Omental fat pad (tissue), 4 donors: ENCODE results near the gene TARM1. TPM values are rescaled to one million over a fixed set of nuclear protein-coding genes. Genes with fewer than 3 reads are reported as not detected.

ENCODE experiments used
- ATAC-seq: fragments of 150-250 bp; one replicate; pipeline ENCODE4 v1.9.1; 2016; ENCODE audit warnings: mild to moderate bottlenecking, moderate library complexity; ENCODE audit not compliant: low FRiP score
- DNase-seq: peaks from one replicate; pipeline ENCODE4 v3.0.0-alpha.2; 2019; ENCODE audit warnings: low spot score
- total RNA-seq, 4 donors: library from RNA; depleted of rRNA; stranded (reverse); fragments of >200 nt; gene quantifications; one replicate each; pipeline ENCODE4 v1.1.0, GENCODE V29; 2016
- TF ChIP-seq, protein P1 (sequence below), 3 donors: fragments of 450-650 bp; IDR thresholded peaks; one replicate each; pipeline ENCODE4 v1.5.1; 2016 to 2017; ENCODE audit warnings: antibody characterized with exemption in 3 of 3, mild to moderate bottlenecking in 3 of 3, moderate library complexity in 2 of 3

The TARM1 gene
- total RNA-seq, 4 donors from 2014 or later = not detected

DNA sequence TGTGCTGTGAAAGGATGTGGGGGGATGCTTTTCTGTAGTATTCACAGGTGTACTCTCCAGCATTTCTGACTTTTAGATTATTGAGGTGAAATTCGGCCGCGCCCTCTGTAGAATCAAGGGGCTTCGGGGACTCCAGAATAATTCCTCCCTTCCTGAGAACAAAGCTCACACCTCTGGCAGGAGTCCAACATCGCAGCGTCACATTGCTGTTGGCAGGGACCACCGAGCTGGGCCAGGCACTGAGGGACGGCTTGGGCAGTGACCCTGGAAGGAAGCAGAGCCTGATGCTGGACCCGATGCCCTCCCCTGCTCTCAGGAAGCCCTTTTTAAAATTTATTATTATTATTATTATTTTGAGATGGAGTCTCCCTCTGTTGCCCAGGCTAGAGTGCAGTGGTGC, 6.3 kb downstream of the TARM1 start:
- DNase-seq = no peak
- ATAC-seq = no peak
- TF ChIP-seq, protein P1, sequence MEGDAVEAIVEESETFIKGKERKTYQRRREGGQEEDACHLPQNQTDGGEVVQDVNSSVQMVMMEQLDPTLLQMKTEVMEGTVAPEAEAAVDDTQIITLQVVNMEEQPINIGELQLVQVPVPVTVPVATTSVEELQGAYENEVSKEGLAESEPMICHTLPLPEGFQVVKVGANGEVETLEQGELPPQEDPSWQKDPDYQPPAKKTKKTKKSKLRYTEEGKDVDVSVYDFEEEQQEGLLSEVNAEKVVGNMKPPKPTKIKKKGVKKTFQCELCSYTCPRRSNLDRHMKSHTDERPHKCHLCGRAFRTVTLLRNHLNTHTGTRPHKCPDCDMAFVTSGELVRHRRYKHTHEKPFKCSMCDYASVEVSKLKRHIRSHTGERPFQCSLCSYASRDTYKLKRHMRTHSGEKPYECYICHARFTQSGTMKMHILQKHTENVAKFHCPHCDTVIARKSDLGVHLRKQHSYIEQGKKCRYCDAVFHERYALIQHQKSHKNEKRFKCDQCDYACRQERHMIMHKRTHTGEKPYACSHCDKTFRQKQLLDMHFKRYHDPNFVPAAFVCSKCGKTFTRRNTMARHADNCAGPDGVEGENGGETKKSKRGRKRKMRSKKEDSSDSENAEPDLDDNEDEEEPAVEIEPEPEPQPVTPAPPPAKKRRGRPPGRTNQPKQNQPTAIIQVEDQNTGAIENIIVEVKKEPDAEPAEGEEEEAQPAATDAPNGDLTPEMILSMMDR (IDR thresholded peaks at IDR 0.05) = no peak

DNA sequence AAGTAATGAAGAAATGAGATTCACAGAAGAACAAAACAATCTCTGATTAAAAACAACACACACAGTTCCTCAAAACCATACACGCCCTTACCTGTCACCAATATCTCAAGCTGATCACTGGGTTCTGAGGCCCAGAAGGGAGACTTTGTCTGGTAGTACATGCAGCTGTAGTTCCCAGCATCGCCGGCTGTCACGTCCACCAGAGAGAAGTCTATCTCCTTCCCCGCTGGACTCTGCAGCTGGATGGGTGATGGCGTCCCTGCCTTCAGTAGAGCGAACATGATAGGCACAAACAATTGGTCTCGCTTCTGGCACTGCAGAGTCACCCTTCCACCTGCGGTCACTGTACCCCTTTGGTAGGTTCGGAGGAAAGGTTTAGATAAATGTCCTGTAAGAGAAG, 7.3 kb downstream of the TARM1 start:
- DNase-seq (no peak), ATAC-seq (no peak)
- TF ChIP-seq, protein P1 (IDR thresholded peaks at IDR 0.05) = no peak

DNA sequence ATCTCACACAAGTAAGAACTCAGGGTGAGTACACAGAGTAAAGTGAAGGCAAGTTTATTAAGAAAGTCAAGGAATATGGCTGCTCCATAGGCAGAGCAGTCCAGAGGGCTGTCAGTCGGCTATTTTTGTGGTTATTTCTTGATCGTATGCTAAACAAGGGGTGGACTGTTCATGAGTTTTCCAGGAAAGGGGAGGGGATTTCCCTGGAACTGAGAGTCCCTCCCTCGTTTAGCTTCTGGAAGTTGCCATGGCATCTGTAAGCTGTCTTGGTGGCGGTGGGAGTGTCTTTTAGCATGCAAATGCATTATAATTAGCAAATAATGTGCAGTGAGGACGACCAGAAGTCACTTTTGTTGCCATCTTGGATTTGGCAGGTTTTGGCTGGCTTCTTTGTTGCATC, 11.7 kb downstream of the TARM1 start:
- ATAC-seq (no peak), DNase-seq (no peak)
- TF ChIP-seq, protein P1 (IDR thresholded peaks at IDR 0.05) = no peak

DNA sequence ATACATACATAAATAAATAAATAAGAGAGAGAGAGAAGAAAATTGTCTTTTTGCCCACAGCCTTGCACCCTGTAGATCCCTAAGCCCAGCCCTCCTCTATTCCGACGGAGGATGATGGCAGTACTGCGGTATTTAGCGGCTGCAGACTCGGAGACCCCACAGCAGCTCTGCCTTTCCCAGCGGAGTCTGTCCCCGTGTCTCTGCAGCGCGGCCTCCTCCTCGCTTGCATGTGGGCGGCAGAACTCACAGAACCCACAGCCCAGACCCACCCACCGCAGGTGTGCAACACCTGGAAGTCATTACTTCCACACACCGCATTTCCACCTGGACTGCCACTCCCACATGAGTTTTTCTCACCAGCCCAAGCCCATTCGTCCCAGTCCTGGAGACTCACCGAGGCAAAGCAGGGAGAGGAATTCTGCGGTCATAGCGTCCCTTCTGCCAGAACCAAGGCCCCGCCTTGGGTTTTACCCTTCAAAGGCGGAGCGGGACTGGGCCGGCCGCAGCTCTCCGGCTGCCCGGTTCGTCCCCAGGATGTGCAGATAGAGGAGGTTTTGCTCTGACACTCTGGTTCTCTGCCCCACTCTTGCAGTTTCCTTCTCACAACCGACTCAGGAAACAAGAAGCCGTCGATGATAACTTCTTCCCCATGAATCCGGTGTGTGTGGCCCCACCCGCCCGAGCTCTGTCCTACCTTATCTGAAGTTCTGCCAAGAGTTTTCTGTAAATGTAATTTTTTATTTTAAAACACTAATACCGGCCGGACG, 17.6 kb downstream of the TARM1 start, which contains the start of gene VSTM1:
TSS of gene VSTM1 (minus strand) at position 548 of the 767 bp plus-strand sequence. CDS start at position 428, 120 bp downstream.
- no peak for DNase-seq
- ATAC-seq = no peak
- TF ChIP-seq, protein P1 (IDR thresholded peaks at IDR 0.05) = no peak

DNA sequence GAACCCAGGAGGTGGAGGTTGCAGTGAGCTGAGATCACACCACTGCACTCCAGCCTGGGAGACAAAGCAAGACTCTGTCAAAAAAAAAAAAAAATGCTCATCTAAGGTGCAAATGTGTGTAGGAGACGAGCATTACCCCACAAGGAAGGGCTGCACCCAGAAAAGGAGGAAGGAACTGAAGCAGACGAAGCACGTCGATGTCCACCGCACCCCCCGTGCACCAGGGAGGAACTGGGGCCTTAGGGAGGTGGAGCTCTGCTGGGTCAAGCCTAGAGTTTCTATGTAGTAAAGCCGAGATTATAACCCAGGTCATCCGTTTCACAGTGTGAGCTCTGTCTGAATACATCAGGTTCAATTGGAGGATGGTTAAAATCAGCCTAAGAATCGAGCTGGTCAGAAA, 18.5 kb downstream of the TARM1 start:
- DNase-seq = no peak
- TF ChIP-seq, protein P1 (IDR thresholded peaks at IDR 0.05) = no peak
- no peak for ATAC-seq

DNA sequence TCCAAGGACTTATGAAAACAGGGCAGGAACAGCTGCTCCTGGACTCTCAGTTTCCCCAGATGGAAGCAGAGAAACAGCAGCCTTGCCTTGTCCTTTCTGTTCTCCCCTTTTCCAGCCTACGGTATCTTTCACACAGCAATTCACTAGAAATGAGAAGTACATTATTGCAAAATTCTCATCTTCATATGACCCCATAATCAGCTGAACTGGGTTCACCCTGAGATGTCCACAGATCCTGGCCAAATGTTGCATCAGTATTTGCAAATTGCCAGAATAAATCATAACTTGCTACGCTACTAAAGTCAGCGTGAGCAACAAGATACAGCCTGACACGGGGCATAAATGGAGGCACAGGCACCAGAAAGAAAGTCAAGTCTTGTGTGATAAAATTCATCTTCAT, 33.5 kb downstream of the TARM1 start:
- TF ChIP-seq, protein P1 (IDR thresholded peaks at IDR 0.05) = no peak
- DNase-seq (no peak), ATAC-seq (no peak)

DNA sequence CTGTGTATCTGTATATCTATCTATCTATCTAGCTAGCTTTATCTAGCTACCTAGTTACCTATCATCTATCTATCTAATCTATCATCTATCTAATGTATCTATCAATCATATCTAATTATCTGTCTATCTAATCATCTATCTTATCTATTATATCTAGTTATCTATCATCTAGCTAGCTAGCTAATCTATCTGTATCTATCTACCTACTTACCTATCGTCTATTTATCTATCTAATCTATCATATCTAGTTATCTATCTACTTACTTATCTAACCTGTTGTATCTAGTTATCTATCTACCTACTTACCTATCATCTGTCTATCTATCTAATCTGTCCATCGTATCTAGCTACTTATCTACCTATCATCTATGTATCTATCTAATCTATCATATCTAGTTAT, 35.4 kb downstream of the TARM1 start:
- ATAC-seq (no peak), DNase-seq (no peak)
- TF ChIP-seq, protein P1 (IDR thresholded peaks at IDR 0.05) = no peak
